NK-92 (cell line): ENCODE measurements around the gene CRIP2.

Source experiments
- DNase-seq: peaks from one replicate; lab custom pipeline; 2025; ENCODE audit not compliant: unreplicated experiment; lab: John Stamatoyannopoulos, UW

The CRIP2 gene

DNA sequence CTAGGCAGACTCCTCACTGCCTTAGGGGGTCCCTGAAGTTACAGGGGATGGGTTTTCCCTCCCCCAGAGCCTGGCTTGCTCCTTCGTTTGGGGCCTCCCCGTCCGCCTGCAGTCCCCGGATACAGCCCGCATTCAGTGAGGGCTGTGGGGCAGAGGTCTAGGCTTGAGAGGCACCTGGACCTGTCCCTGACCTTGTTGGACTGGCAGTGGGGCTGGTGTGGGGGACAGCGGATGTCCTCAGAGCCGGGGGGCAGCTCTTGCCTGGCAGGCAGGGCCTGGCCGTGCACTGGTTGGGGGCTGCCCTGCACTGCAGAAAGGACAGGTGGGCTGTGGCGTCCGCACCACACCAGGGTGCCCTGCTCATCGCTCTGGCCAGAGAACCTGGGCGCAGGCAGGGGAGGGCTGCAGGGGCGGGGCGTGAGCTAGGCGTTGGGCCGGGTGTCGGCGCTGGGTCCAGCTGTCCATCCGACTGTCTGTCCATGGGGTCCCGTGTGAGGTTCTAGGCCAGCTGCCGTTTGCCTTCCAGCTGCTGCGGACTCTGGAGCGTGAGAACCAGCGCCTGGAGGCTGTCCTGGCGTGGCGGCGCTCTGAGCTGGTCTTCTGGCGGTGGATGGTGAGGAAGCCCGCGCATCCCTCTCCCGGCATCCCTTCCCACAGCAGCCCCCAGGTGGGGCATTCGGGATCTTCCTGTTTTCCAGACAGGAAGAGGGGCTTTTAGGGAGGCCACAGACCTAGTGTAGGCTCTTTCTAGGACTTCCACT lies 22.4 kb downstream of the CRIP2 start:
- DNase-seq: no peak

DNA sequence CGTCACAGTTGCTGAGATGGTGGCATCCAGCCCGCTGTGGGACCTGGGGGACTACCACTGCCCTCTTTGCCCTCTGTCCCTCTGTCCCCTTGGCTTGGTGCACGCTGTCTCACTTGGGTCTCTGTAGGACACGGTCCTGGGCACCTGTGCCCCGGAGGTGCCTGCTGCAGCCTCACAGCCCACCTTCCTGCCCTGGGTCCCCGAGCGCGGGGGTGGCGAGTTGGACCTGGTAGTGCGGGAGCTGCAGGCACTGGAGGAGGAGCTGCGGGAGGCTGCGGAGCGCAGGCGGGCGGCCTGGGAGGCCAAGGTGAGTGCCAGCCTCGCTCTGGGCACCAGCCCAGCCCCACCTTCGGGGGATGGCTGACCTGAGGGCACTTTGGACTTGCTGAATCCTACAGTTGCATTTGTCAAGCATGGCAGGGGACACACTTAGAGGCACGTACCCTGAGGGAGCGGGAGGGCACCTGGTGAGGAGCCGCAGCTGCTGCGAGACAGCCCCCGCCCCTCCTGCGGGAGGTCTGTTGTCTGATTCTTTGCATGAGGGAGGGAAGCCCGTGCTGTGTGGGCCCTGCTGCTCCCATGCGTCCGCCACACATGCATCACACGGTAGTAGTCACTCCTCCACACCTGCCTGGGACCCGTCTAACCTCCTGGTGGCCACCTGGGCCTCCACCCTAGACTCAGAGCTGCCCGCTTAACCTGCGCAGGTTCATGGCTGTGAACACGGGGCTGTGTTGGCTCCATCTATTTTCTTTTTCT lies 23.2 kb downstream of the CRIP2 start:
- no peak for DNase-seq

DNA sequence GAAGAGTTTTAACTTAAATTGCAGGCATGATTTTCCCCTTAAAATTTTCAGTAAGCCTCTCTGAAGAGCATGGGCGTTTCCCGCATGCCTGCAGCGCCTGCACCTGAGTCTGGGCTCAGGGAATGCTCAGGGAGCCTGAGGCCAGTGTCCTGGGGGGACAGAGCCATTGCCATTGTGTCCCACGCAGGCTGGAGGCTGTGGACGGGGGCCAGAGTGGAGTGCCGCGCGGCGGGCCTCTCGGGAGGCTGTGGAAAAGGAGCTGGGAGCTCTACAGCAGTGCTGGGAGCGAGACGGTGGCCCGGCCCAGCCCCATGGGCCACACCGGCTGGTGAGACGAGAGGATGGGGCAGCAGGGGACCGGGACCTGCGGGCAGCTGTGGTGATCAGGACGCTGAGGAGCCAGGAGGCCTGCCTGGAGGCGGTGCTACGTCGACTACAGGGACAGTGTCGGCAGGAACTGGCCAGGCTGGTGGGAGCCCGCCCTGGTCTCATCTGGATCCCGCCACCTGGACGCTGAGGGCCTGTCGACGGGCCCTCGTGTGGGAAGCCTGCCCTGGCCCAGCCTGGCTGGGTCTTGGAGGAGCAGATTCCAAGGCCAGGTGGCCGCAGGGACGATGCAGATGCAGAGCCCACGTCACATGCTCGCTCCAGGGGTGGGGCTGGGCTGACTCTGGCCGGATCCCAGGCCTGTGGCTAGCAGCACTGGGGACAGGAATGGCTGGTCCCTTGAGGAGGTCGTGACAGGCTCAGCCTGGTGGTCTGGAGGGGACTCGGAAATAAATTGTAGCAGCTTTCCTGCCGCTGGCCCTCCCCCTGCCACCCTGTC lies 24.0 kb downstream of the CRIP2 start:
- DNase-seq: no peak

DNA sequence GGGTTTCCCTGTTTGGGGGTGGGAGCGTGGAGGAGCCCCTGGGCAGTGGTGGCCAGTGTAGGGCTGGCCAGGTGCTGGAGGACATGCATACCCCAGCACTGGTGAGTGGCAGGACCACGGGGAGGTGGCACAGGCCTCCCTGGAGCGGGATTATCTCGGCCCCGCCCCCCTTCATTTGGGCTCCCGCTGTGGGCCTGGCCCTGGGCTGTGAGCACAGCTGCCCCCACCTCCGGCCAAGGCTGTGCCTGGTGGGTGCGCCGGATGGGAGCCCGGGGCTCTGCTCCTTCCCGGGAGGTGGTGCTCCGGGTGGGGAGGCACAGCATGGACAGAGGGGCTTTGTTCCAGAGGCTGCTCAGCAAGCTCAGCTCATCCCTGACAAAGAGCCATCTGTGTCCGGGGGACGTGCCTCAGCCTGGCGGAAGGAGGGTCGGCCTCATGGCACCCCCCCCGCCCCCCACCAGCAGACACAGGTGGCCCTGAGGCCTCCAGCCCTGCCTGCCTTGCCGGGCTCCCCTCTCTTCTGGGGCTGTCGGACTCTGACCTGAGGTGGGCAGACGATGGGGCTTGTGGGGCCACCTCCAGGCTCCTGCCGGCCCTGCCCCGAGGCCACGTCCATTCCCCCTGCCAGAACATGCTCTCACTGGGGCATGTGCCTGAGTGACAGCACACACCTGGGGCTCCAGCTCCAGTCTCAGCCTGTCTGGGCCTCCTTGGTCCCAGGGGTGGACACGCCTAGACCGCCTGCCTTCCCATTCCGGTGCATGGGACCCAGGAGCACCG lies 24.8 kb downstream of the CRIP2 start:
- no peak for DNase-seq

DNA sequence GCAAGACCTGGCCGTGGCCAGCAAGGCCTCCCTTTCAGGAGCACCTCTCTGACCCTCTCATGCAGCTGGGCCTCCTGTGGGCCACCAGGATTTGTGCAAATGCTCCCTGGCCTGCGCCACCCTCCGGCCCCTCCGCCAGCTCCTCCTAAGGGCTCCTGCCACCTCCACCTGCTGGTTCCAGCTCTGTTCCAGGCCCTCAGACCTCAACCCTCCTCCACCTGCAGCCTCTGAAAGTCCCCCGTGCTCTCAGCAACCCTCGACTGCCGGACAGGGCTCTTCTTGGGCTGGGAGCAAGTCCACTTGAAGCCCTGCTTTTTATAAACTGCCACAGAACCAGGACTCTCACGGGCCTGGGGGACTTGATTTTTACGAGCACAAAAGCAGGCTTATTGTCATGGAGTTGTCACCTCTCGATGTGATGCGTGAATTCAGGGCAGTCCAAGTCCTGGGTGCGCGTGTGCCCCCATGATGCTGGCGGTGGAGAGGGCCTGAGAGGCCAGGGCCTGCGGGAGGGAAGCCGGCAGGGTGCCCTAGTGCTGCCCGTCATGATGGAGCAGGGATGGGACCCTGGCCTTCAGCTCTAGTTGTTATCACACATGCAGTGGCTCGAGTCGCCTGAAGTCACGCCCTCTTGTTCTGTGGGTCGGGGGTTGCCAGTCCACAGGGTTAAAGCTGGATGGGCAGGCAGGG lies 25.6 kb downstream of the CRIP2 start:
- no peak for DNase-seq

DNA sequence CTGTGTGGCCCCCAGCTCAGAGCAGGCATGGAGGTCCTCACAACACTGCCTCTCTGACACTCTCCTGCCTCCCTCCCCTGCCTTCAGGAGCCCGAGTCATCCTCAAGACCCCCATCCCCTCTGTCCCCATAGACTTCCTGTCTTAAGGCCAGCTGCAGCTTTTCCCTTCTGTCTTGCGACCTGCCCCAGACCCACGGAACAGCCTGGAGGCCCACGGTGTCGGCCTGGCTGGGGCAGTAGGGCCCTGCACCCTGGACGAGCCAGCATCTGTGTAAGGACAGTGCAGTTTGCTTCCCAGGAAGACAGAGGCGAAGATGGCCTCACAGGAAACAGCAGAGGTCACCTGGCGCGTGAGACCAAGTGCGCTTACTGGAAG lies 26.1 kb downstream of the CRIP2 start:
- no peak for DNase-seq

DNA sequence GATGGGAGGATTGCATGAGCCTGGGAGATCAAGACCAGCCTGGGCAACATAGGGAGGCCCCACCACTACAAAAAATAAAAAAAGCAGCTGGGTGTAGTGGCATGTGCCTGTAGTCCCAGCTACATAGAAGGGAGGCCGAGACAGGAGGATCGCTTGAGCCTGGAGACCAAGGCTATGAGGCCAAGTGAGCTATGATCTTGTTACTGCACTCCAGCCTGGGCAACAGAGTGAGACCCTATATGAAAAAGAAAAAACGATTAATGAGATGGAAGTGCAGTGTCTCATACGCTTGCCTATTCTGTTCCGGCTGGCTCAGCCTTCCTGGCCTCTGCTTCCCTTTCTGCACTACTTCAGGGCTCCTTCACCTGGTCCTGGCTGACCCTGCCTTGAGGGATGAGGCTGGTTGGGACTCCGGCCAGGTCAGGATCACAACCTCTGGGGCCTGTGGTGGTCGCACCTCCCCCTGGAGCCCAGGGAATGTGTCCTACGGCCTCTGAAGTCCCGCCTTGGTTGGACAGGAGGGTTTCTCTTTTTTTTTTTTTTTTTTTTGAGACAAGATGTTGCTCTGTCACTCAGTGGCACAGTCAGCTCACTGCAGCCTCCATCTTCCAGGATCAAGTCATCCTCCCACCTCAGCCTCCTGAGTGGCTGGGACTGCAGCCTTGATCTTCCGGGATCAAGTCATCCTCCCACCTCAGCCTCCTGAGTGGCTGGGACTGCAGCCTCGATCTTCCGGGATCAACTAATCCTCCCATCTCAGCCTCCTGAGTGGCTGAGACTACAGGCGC lies 27.1 kb downstream of the CRIP2 start:
- DNase-seq: no peak

DNA sequence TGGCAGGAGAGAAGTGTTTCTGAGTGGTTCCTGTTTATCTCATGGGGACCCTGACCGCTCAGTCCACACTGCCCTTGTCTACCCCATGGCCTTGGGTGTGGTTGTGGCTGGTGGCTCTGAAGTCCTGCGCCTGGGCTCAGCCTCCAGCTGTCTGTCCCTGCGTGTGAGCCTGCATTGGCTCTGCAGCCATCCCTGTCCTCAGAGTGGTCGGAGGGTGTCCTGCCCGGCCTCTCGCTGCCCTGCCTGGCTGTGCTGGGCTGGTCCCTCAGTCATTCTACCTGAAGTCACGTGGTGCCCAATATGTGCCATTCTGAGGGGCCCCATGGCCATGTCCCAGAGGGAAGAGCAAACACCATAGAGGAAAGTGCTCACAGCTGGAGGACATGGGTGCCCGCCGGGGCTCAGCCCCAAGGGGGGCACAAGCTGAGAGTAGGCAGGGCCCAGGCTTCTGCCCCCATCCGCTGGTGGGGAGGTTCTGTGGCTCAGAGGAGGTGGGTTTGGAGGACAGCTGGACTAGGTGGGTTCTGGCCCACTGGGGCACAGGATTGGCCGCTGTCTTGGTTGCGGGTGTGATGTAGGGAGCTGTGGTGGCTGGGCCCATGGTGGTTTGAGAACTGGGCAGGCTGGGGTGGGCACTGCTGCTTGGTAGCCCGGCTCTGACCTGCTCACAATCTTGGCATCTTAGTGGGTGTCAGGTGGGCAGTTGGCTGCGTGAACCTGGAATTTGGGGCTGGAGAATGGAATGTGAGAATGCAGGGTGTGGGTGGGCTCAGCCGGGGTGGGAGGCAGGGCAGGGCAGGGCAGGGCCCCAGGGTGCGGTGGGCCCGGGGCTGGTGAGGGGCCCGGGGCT lies 28.1 kb downstream of the CRIP2 start:
- DNase-seq: no peak

DNA sequence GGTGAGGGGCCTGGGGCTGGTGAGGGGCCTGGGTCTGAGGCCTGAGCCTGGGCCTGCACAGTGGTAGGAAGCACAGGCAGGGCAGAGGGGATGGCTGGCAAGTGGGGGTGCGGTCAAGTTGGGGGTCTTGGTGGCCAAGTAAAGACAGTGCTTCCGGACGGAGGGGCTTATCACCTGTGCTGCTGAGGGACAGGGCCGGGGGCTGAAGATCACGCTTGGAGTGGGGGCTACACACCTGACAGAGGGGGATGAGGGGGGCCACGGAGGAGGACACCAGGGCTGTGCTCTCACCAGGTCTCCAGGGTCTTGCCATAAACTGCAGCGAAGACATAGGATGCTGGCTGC lies 28.6 kb downstream of the CRIP2 start:
- DNase-seq: no peak

DNA sequence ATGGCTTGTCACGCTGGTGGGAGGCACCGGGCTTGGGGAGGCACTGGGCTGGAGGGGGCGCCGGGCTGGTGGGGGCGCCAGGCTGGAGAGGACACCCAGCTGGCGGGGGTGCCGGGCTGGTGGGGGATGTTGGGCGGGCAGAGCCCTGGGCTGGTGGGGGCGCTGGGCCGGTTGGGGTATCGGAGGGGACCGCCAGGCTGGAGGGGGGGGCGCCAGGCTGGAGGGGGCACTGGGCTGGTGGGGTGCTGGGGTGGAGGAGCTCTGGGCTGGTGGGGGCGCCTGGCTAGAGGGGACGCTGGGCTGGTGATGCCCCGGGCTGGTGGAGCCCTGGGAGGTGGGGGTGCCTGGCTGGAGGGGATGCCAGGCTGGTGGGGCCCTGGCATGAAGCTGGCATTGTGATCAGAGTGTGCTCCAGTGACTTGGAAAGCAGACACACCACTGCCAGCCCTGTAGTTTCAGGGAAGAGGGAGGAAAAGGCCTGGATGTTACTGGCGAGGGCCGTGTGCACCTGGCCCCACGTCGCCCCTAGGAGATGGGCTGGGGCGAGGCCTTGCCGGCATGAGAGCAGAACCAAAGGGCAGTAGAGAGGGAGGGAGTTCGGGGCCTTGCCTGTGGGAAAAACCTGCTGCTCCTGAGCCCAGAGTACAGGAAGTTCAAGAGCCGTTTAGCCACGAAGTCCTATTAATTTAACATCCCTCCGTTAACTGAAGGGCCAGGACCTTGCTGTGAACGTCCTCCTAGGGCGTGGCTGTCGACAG lies 29.5 kb downstream of the CRIP2 start:
- no peak for DNase-seq

DNA sequence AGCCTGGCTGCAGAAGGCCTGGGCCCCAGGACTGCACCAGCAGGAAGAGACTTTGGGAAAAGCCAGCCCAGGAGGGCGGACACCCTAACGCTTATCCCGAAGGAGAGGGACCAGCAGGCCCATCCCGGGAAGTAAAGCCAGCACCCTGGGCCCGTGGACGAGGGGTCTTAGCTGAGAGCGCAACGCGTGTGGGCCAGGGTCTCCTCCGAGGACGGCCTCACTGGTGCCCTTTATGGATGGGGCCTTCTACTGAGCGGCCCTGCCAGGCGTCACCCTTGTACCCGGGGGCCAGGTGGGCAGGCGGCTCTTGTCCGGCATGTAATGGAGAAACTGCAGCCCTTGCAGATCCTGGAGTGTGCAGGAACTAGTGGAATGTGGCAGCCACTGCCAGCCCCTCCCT lies 30.5 kb downstream of the CRIP2 start:
- no peak for DNase-seq

DNA sequence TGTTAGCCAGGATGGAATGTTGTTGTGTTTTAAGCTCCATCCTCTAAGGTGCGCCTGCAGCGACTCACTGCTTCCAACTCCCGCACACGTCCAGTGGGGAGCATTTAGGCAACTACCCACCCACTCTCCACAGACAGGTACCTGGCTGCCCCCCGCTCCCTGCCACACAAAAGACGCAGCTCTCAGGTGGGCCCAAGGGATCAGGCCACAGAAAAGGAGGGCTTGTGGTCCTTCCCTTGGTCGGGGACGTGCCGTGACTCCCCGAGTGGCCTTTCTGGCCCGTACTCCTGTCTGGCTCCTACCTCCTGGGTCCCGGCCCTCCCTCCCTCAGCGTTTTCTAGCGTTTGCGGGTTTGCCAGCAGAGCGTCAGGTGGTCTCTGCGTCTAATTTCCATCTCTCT lies 32.6 kb downstream of the CRIP2 start:
- no peak for DNase-seq

DNA sequence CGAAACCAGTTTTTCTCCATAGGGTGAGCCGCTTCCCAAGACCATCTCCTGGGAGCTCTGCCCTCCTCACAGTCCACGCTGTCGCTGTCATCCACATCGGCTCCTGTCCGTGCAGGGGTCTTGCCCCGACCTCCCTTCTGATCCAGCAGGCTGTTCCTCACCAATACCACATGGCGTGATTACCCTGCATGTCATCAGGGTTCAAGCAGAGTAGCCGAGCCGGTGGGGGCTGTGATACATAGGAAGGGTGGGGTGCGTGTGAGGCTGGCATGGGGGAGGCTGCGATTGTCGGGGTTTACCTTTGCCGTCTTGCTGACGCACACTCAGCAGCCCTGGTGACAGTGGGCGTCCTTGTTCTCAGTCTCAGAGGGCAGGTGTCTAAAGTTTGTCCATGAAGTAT lies 33.4 kb downstream of the CRIP2 start:
- no peak for DNase-seq

DNA sequence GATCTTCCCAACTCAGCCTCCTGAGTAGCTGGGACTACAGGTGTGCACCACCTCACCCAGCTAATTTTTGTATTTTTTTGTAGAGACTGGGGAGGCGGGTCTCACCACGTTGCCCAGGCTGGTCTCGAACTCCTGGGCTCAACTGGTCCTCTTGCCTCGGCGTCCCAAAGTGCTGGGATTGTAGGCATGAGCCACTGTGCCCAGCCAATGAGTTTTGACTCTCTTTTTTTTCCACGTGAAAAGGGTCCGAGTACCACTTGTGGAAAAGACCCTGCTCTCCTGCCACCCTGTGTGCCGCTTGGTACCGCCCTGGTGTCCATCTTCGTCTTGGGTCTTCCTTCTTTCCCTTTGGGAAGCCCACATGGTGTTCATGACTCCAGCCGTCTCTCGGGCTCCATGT lies 34.0 kb downstream of the CRIP2 start:
- no peak for DNase-seq

DNA sequence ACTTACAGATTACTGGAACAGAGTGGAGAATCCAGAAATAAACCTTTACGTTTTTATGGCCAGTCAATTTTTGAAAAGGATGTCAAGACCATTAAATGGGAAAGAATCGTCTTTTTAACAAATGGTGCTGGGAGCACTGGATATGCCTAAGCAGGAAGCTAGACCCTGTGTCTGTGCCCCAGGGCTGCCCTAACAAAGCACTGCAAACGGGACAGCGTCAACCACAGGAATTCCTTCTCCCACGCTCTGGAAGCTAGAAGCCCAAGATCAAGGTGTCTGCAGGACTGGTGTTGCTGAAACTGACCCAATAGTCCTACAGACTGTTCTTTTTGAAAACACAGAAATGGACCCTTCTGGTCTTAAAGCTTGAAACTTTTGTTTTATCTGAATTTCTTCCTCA lies 42.5 kb downstream of the CRIP2 start:
- DNase-seq: no peak

DNA sequence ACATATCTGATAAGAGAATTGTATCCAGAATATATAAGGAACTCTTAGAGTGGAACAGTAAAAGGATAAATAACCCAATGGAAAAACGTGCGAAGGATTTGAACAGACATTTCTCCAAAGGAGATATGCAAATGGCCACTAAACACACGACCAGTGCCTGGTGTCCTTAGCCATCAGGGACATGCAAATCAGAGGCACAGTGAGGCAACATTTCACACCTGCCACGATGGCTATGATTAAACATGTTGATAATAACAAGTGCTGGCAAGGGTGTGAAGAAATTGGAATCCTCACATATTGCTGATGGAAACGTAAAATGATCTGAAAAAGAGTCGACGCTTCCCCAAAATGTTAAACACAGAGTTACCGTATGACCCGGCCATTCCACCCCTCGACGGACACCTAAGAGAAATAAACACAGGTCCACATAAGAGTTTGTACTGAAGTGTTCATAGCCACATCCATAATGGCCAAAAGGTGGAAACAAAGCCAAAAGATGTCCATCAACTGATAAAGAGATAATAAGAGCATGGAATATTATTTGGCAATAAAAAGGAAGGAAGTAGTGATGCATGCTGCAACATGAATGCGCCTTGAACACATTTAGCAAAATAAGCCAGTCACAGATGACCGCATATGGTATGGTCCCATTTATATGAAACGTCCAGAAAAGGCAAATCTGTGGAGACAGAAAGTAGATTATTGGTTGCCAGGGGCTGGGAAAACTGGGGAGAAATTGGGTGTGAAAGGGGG lies 45.5 kb downstream of the CRIP2 start:
- no peak for DNase-seq

DNA sequence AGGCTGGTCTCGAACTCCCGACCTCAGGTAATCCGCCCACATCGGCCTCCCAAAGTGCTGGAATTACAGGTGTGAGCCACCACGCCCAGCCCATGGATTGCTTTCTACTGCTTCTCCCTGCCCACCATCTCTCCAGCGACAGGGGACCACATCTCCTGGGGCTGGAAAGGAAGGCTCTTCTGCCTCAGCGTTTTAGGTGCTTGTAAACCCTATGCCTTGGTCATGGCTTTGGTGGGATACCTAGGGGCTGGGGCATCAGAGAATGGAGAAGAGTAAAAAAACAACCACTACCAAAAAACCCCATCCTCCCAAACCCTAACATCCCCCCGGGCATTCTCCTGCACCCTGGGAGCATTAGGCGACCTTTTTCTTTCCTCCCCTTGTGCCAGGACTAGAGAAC lies 50.7 kb downstream of the CRIP2 start:
- no peak for DNase-seq
